Left cardiac atrium (tissue), 4 donors: ENCODE results near the gene CCDC159. TPM values are rescaled to one million over a fixed set of nuclear protein-coding genes. Genes with fewer than 3 reads are reported as not detected.
A peak's percentile ranks its signal among the peaks of the same experiment; 100 is the strongest.
"Not testable (repeated sequence)": the region's sequence is repeated elsewhere in the genome, so short reads cannot be mapped to it uniquely, and the experiment has no call there.

Experiments used
- ATAC-seq, 2 donors: fragments of 200-7000 bp; cut with Tn5 transposase; one replicate each; pipeline ENCODE4 v1.9.1; 2020; ENCODE audit warnings: mild to moderate bottlenecking in 2 of 2, moderate library complexity in 2 of 2
- DNase-seq: peaks from one replicate; pipeline ENCODE4 v3.0.0-alpha.2; 2020
- intact Hi-C, 2 donors: fragments of 100-400 bp; cut with DNase I; formaldehyde crosslinking; loops; one replicate each; pipeline versions ENCODE4 v1.14.1 to v1.15.1; 2022 to 2023
- total RNA-seq, 2 donors: library from RNA; stranded (reverse); fragmentation: NEBNext Ultra II Directional; extraction: Animal tissue kit (Norgen Biotek cat#: 25700); gene quantifications; one replicate each; pipeline ENCODE4 v1.2.1, GENCODE V29; 2021
- donor health status: DM: no; HTN: yes; CAD: no.
- donor health status: DM: no; HTN: yes; CAD: no; lungs with severe emphysema.
- donor health status: DM: yes; HTN: yes; CAD: no.
- donor health status: Dilated cardiomyopathy.

The CCDC159 gene
- total RNA-seq, 2 donors from 2014 or later = 16.4 to 20.0 TPM

DNA sequence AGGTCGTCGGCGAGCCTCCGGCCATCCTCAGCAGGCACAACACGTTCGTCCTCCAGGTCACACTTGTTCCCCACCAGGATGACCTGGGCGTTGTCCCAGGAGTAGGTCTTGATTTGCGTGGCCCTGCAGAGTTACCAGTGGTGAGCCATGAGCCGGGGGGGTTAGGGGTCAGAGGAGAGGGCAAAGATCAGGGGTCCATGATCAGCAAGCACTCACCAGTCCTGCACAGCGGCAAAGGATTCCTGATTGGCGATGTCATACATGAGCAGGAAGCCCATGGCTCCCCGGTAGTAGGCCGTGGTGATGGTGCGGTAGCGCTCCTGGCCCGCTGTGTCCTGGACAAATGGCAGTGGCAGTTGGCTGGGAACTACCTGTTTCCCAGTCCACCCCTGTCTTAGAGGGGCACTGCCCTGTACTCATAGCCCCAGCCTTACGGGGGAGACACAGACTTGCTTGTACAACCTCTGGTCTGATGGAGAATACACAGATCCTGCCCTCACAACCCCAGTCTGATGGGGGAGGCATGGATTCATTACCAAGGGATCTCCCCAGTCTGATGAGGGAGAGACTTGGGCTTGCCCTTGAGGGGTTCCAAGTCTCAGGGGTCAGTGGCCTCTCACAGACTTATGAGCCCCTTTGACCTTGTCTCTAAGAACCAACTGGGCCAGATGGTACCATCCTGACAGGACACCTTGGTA is 10.7 kb upstream of the CCDC159 start:
- ATAC-seq (no peak), DNase-seq (no peak)
- intact Hi-C loops = no loop called here

DNA sequence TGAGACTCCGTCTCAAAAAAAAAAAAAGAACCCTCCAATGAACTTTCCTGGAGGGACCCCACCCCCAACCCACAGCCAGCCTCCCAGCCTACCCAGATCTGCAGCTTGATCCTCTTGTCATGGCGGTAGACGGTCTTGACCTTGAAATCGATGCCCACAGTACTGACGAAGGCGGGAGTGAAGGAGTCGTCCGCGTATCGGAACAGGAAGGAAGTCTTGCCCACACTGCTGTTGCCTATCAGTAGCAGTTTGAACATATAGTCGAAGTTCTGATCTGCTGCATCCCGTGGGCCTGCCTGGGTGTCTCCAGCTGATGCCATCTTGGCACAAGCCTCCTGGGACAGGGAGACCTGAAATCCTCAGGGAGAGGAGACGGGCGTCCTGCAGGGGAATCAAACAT is 9.2 kb upstream of the CCDC159 start:
- ATAC-seq = no peak
- intact Hi-C loops = no loop called here
- DNase-seq = no peak

DNA sequence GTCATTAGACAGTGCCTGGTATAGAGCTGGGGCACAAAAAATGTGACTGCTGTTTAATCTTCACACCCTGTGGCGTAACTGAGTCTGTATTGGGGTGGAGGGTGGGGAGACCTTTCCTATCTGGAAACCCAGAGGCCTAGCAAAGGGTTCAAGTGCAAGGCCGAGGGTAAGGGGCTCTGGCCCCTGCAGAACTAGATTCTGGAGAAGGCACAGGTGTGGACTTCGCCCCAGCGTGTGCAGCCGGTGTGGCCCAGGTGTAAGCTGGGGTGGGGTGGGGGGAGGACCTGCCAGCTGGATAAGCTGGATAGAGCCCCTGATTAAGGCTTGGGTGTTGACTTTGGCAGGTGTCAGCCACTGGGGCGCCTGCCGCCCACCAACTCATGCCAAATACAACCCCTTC is 8.2 kb upstream of the CCDC159 start:
- ATAC-seq (no peak), DNase-seq (no peak)
- intact Hi-C loops = no loop called here

DNA sequence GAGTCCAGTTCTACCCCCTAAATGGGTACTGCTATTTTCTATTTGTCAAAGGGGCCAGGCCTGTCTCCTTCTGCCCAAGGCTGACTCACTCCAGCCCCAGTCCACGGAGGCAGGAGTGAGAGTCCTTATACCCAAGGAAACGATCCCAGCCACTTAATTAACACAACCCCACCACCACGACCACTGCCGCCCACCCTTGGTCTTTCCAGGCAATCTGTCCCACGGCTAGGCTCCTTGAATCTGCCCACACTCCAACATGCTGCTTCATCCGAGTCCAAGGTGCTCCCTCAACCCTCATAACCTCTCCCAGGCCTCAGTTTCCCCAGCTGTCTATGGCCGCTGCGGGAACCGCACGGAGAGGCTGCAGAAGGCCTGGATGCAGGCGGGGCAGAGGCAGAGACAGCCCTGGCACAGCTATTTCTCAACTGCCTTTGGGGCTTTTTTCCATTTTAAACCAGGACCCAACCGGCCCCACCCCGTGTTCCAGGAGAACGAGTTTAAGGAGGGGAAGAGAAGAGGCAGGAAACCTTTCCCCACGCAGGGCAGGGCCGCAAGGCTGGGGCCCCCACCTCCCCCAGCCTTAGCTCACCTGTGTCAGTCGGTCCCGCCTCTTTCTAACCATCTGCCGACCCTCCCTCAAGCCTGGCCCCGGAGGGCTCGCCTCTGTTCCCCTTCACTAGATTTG is 7.6 kb upstream of the CCDC159 start:
- ATAC-seq (peak; percentile 21 to 45), DNase-seq (no peak)
- intact Hi-C loops = no loop called here

DNA sequence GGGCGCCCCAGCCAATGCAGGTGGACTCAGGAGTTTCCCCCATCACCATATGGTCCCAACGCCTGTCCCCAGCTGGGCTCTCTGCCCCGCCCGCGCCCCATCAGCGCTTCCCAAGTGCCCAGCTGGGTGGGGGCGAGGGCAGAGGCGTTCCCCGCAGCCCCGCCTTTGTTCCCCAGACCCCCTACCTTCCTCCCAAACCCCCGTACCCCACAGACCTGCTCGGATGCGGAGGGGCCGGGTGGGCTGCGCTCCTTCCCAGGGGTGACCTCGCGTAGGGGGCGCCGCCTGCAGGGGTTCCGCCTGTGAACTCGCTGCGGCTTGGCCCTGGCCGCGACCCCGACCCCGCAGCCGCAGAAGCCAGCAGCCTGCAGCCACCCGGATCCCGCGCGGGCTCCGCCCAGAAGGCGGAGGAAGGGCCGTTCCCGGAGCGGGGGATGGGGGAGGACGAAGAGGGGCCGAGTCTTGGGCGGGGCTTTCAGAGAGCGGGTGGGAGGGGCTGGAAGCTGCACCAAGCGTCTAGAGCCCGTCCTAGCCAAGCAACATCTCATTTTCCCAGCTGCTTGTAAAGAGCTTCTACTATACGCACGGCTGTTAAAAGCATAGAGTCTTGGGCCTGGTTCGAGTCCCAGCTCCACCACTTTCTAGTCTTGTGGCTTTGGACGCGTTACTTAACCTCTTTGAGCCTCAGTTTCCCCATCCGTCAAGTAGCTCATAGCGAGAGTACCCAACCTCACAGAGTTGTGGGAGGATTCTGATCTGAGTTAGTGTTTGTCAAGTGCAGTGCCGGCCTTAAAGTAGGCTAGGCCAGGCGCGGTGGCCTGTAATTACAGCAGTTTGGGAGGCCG is 6.8 kb upstream of the CCDC159 start, which contains the start of gene RAB3D:
TSS of gene RAB3D (minus strand) at position 404 of the 845 bp plus-strand sequence. CDS start 2,258 bp downstream, outside the sequence.
- intact Hi-C loops = no loop called here
- DNase-seq (peak; percentile 94), ATAC-seq (peak; percentile 97 to 98)

DNA sequence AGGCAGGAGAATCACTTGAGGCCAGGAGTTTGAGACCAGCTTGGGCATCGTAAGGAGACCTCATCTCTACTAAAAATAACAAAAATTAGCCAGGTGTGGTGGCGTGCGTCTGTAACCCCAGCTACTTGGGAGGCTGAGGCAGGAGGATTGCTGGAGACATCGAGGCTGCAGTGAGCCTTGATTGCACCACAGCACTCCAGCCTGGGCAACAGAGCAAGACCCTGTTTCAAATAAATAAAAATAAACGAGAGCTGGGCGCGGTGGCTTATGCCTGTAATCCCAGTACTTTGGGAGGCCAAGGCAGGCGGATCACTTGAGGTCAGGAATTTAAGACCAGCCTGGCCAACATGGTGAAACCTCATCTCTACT is 6.2 kb upstream of the CCDC159 start:
- intact Hi-C loops, DNase-seq, ATAC-seq: not testable (repeated sequence)

DNA sequence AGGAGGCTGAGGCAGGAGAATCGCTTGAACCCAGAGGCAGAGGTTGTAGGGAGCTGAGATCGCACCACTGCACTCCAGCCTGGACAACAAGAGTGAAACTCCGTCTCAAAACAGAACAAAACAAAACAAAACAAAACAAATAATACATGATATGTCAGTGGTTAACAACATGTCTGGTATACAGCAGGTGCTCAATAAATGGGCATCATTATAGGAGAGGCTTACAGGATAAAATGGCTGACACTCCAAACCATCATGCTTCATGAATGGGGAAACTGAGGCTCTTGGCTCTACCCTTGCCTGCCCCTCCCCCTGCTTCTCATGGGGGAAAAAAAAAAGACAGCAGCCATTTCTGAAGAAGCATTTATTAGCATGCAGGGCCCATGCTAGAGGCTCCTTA is 3.9 kb upstream of the CCDC159 start:
- no peak for DNase-seq
- ATAC-seq = no peak
- intact Hi-C loops = no loop called here

DNA sequence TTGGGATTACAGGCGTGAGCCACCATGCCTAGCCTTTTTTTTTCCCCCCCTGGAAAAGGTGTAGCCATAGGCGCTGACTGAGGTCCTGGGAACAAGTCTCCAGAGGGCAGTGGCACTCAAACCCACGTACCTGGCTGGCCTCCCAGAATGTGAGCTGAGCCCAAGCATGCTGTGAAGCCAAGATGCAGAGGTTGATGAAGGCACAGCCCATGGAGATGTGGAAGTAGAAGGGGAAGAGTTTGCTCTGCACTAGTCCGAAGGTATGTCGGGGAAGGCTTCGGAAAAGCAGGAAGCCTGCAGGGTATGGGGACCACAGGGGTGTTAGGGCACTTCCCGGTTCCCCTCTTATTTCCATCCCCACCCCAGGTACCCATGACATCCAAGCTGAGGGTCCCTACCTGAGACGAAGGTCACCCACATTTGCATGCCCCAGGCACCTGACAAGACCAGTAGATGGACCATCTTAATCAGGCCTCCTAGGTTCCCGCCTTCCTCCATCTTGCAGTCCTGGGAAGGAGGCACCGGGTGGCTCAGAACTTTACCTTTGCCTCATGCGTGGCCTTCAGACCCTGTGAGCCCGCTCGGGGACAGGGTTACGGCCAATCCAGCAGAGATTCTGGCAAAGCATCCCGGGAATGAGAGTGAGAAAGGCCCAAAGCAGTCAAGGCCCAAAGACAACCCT is 1.1 kb upstream of the CCDC159 start:
- DNase-seq (no peak), ATAC-seq (no peak)
- intact Hi-C loops = no loop called here

DNA sequence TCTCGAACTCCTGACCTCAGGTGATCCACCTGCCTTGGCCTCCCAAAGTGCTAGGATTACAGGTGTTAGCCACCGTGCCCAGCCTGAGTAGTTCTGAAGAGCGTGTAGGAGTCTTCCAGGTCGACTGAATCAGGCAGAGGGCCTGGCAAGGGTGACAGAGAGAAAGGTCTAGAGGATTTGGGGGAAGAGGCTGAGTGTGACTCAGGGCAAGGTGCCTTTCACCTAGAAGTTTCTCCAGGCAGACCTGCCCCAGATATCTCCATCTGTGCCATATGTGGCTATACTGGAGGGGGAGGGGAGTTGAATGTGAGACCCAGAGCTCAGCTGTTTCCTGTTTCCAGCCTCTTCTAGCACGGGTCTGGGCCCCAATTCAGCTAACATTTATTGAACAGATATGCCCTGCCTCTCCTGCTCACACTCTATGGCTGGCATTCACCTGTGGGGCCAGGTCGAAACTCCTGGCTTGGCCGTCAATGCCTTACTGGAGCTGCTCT is 1.3 kb downstream of the CCDC159 start:
- no peak for ATAC-seq
- intact Hi-C loops = no loop called here
- no peak for DNase-seq

DNA sequence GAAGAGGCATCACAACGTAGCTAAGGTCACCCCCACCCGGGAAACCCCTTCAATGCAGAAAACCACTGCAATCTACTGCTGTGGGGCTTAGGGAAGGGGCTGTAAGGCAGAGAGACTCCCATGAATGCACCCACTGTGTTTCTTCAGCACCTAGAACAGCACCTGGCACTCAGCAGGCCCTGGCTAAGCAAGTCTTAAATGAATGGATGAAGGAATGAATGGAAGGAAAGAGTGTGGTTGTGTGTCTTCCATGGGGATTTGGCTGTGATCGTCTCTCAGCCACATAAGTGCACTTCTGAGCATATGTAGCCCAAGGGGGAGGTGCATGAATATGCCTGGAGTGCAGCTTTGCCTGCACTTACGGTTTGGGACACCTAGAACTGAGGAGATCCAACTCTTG is 2.9 kb downstream of the CCDC159 start:
- no peak for DNase-seq
- intact Hi-C loops = no loop called here
- no peak for ATAC-seq

DNA sequence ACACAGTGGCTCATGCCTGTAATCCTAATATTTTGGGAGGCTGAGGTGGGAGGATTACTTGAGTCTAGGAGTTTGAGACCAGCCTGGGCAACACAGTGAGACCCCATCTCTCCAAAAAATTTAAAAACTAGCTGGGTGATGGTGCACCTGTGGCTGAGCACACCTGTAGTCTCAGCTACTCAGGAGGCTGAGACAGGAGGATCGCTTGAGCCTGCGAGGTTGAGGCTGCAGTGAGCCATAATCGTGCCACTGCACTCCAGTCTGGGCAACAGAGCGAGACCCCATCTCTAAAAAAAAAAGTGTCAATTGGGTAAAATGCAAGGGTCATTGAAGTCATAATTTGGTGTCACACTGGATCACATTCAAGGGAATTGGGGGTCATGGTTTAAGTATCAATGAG is 7.8 kb downstream of the CCDC159 start:
- DNase-seq, ATAC-seq, intact Hi-C loops: not testable (repeated sequence)

DNA sequence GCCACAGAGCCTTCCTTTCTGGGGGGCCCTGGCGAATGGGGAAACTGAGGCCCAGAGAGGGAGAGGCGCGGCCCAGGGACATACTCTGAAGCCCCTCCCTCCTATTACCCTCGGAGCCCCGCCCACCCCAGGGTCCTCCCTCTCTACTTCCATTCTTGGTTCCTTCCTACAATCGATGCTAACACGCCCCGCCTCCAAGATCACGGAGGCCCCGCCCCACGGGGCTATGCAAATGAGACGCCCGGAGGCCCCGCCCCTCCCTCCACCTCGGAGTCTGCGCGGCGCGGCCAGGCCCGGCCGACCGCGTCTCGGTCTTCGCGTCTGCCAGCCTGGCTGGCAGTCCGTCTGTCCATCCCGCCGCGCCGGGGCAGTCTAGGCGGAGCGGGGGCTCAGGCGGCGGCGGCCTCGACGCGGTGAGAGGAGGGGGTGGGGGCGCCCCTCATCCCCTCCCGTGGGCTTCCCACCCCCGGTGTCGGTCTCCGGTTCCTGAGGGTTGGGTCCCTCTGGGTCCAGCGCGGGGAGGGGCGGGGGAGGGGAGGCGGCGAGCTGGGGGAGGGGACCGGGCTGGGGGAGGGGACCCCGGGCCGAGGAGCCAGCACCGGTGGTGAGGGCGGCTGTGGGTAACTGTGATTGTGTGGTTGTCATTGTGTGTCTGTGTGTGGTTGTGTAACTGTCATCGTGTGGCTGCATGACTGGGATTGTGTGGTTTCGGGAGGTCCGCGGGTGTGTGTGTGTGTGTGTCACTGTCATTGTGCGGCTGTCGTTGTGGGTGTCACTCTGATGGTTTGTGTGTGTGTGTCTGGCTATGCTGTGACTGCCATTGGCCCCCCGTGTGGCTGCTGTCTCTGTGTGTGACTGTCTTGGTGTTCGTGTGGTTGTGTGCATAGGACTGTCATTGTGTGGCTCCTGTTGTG is 9.1 kb downstream of the CCDC159 start, which contains the start of gene PLPPR2:
TSS of gene PLPPR2 (plus strand) at position 273 of the 914 bp plus-strand sequence. CDS start 2,242 bp downstream, outside the sequence.
- ATAC-seq (peak; percentile 96 to 97), DNase-seq (peak; percentile 98)
- intact Hi-C loops = no loop called here

DNA sequence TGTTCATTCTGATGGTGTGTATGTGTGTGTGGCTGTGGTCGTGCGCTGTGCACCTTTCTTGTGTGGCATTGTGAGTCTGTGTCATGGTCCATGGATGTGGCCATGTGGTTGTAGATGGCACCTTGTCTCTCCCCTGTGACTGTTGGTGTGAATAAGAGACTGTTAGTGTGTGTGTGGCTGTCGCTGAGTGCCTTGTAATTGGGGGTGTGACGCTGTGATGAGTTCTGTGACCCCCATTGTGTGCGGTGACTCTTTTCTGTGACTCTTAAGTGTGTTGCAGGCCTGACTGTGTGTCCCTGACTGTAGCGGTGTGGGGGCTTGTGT is 9.7 kb downstream of the CCDC159 start:
- ATAC-seq (no peak), DNase-seq (no peak)
- intact Hi-C loops = no loop called here

DNA sequence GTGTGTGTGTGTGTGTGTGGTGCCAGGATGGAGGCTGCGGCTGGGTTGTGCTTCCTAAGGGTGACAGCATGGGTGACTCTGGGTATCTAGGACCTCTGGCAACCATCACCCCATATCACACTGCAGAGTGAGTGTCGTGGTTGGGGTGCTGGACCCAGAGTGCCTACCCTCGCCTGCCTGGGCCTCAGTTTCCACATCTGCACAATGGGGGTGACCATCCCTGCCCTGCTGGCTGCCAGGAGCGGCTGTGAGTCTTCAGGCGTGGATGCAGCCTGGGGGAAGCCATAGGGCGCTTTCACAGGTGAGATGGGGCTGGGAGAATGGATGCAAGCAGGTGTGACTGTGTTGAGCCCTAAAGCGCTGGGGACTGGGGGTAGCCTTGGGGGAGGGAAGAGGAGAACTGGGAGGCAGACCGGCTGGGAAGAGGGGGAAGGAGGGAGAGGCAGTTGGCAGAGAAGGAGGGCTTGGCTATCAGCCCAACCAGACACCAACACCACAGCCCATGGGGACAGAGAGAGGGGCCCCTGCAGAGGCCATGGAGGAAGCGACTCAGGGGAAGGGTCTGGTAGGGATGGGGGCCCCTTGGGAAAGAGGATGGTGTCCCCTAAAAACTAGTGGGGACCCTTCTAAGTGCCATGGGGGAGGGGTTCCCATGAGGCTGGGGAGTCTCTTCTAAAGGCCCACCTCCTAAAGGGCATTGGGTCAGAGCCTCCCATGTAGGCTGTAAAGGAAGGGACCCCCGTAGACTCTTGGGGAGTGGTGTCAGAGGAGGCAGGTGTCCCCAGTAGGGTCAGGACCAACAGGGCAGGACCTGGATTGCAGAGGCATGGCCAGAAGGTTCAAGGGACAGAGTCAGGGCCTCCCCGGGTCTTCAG is 10.6 kb downstream of the CCDC159 start:
- DNase-seq (no peak), ATAC-seq (no peak)
- intact Hi-C loops = no loop called here

DNA sequence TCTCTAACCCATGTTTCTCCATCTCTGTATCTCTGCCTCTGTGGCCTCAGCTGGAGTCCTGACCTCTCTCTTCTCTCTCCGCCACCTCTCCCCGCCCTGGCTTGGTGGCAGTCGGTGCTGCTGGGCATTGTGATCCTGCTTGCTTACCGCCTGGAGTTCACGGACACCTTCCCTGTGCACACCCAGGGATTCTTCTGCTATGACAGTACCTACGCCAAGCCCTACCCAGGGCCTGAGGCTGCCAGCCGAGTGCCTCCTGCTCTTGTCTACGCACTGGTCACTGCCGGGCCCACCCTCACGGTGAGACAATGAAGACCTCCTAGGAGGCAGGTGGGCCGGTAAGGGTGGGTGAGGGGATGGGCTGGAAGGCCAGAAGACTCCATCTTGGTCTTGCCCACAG is 13.1 kb downstream of the CCDC159 start:
- intact Hi-C loops = no loop called here
- no peak for ATAC-seq
- DNase-seq = no peak

DNA sequence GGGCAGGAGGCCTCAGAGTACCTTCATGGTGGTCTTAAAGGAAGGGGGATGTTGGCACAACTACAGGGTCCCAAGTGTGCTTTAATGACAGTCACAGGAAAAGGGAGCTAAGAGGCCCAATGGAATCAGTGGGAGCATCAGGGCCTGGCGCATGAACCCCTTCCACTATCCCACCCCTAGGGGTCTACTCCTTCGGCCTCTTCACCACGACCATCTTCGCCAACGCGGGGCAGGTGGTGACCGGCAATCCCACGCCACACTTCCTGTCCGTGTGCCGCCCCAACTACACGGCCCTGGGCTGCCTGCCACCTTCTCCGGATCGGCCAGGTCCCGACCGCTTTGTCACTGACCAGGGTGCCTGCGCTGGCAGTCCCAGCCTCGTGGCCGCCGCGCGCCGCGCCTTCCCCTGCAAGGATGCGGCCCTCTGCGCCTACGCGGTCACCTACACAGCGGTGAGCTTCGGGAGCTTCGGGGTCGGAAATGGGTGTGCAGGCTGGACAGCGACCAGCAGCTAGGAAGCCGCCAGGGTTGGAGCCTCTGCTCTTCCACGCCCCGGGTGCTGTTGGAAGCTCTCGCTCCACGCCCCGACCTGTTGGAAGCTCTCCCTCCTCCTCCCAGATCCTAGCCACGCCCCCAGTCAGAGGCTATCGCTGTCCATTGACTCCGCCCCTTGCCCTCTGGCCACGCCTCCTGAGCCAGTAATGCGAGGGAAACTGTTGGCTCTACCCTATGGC is 14.9 kb downstream of the CCDC159 start:
- ATAC-seq (peak; percentile 31 to 40), DNase-seq (peak; percentile 64)
- intact Hi-C loops = no loop called here
